ENCODE results near the gene SLC7A6OS. TPM values are rescaled to one million over a fixed set of nuclear protein-coding genes. Genes with fewer than 3 reads are reported as not detected.

The SLC7A6OS gene
- total and polyA plus RNA-seq, 2 experiments from 2014 or later = 8.8 to 18.9 TPM

DNA sequence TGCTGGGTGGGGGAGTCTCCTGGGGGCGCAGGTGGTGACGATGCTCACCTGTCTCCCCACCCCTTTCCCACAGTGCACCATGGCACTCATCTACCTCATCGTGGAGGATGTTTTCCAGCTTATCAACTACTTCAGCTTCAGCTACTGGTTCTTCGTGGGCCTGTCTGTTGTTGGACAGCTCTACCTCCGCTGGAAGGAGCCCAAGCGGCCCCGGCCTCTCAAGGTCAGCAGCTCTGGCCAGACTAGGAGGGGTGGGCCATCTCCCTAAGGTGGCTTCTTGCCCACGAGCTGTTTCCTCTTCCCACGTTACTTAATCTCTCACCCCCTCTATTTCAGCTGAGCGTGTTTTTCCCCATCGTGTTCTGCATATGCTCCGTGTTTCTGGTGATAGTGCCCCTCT, 14.5 kb downstream of the SLC7A6OS start:
- DNase-seq (ENCODE audit: low spot score) = no peak
- Histone ChIP-seq H3K36me3 (replicated peaks; ENCODE audit: insufficient read depth, low read depth) (no peaks in the 10 kb centered on the region), H3K27ac (no peak overlapping the region), H4K20me1 (ENCODE audit: insufficient read depth, poor library complexity, severe bottlenecking) (no peaks in the 10 kb centered on the region), H3K9me3 (ENCODE audit: low read depth) (no peaks in the 10 kb centered on the region), H3K4me3 (no peak overlapping the region), H3K4me2 (no peak overlapping the region), H3K79me2 (no peaks in the 10 kb centered on the region), H3K4me1 (ENCODE audit: insufficient read depth) (peaks cover 30% of the 10 kb centered on the region), H3K9me2 (replicated peaks; ENCODE audit: insufficient read depth) (no peaks in the 10 kb centered on the region), H3K27me3 (no peaks in the 10 kb centered on the region), H2AFZ (no peak overlapping the region)
- no peak for TF ChIP-seq EZH2 (IDR thresholded peaks at IDR 0.05; ENCODE audit: borderline replicate concordance)
- no peak for TF ChIP-seq EZH2phosphoT487 (IDR thresholded peaks at IDR 0.05; ENCODE audit: low read depth, severe bottlenecking, unreplicated experiment)
- TF ChIP-seq, protein P1, sequence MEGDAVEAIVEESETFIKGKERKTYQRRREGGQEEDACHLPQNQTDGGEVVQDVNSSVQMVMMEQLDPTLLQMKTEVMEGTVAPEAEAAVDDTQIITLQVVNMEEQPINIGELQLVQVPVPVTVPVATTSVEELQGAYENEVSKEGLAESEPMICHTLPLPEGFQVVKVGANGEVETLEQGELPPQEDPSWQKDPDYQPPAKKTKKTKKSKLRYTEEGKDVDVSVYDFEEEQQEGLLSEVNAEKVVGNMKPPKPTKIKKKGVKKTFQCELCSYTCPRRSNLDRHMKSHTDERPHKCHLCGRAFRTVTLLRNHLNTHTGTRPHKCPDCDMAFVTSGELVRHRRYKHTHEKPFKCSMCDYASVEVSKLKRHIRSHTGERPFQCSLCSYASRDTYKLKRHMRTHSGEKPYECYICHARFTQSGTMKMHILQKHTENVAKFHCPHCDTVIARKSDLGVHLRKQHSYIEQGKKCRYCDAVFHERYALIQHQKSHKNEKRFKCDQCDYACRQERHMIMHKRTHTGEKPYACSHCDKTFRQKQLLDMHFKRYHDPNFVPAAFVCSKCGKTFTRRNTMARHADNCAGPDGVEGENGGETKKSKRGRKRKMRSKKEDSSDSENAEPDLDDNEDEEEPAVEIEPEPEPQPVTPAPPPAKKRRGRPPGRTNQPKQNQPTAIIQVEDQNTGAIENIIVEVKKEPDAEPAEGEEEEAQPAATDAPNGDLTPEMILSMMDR (IDR thresholded peaks at IDR 0.05; ENCODE audit: poor library complexity) = no peak
- WGBS (ENCODE audit: low lambda C conversion rate, missing lambda C conversion rate) = 89% methylated on average over 12 of the region's 12 CpGs

DNA sequence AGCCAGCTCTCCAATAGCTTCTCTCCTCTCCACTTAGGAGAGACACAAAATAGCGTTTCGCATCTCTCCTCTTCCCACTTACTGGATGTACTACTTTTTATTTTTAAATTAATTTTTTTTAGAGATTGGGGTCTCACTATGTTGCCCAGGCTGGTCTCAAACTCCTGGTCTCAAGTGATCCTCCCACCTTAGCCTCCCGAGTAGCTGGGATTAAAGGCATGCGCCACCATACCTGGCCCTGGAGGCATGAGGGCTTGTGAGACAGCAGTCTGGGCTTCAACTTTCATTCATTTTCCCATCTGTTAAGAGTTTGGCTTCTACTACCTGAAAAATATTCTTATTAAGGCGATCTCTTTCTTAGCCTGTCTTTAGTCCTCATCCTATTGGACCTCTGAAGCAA, 18.3 kb downstream of the SLC7A6OS start:
- Histone ChIP-seq H3K4me3 (no peak overlapping the region), H4K20me1 (ENCODE audit: insufficient read depth, poor library complexity, severe bottlenecking) (no peaks in the 10 kb centered on the region), H3K4me2 (no peak overlapping the region), H3K27me3 (no peaks in the 10 kb centered on the region), H3K9me3 (ENCODE audit: low read depth) (no peaks in the 10 kb centered on the region), H3K79me2 (no peaks in the 10 kb centered on the region), H2AFZ (no peak overlapping the region), H3K27ac (no peak overlapping the region), H3K36me3 (replicated peaks; ENCODE audit: insufficient read depth, low read depth) (no peaks in the 10 kb centered on the region), H3K9me2 (replicated peaks; ENCODE audit: insufficient read depth) (no peaks in the 10 kb centered on the region), H3K4me1 (ENCODE audit: insufficient read depth) (no peaks in the 10 kb centered on the region)
- WGBS (ENCODE audit: low lambda C conversion rate, missing lambda C conversion rate) = 98% methylated on average over 5 of the region's 5 CpGs
- DNase-seq (ENCODE audit: low spot score) = no peak
- TF ChIP-seq, protein P1 (IDR thresholded peaks at IDR 0.05; ENCODE audit: poor library complexity) = no peak
- TF ChIP-seq EZH2phosphoT487 (IDR thresholded peaks at IDR 0.05; ENCODE audit: low read depth, severe bottlenecking, unreplicated experiment) (no peak), EZH2 (IDR thresholded peaks at IDR 0.05; ENCODE audit: borderline replicate concordance) (no peak)

DNA sequence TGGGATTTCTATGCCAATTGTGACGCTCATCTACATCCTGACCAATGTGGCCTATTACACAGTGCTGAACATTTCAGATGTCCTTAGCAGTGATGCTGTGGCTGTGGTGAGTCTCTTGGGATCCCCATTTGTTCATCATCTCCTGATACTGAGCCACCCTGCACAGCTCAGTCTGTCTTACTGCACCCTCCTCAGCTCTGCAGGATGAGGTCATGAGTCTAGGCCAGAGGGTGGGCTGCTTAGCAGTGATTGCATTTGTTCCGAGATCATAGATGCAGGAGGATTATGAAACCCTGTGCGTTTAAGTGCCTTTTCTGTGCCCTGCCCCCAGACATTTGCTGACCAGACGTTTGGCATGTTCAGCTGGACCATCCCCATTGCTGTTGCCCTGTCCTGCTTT, 19.5 kb downstream of the SLC7A6OS start:
- Histone ChIP-seq H3K9me2 (replicated peaks; ENCODE audit: insufficient read depth) (no peaks in the 10 kb centered on the region), H3K79me2 (peaks cover 5% of the 10 kb centered on the region), H2AFZ (no peak overlapping the region), H3K36me3 (replicated peaks; ENCODE audit: insufficient read depth, low read depth) (no peaks in the 10 kb centered on the region), H3K4me3 (no peak overlapping the region), H3K27me3 (no peaks in the 10 kb centered on the region), H3K4me2 (no peak overlapping the region), H4K20me1 (ENCODE audit: insufficient read depth, poor library complexity, severe bottlenecking) (no peaks in the 10 kb centered on the region), H3K9me3 (ENCODE audit: low read depth) (no peaks in the 10 kb centered on the region), H3K4me1 (ENCODE audit: insufficient read depth) (no peaks in the 10 kb centered on the region), H3K27ac (no peak overlapping the region)
- no peak for TF ChIP-seq EZH2 (IDR thresholded peaks at IDR 0.05; ENCODE audit: borderline replicate concordance)
- WGBS (ENCODE audit: low lambda C conversion rate, missing lambda C conversion rate) = 84% methylated on average over 4 of the region's 4 CpGs
- DNase-seq (ENCODE audit: low spot score) = no peak

DNA sequence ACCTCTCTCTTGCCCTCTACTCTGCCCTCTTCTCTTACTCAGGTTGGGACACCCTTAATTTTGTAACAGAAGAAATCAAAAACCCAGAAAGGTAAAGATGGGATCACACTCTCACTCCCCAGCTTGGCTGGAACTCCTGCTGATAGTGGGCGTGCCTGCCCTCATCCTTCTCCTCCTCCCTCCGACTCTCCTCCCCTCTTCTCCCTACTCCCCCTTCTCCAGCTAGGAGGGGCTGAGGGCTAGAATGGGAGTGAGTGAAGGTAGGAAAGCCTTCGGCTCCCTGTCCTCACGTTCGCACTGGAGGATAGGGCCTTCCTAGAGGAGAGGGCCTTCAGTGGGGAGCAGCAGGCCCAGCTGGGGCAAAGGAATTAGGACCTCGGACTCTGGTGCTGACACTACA, 20.3 kb downstream of the SLC7A6OS start:
- H3K9me2 ChIP-seq (replicated peaks; ENCODE audit: insufficient read depth) = no peaks in the 10 kb centered on the region
- H4K20me1 ChIP-seq (ENCODE audit: insufficient read depth, poor library complexity, severe bottlenecking) = no peaks in the 10 kb centered on the region
- no peak for TF ChIP-seq EZH2phosphoT487 (IDR thresholded peaks at IDR 0.05; ENCODE audit: low read depth, severe bottlenecking, unreplicated experiment)
- TF ChIP-seq EZH2 (IDR thresholded peaks at IDR 0.05; ENCODE audit: borderline replicate concordance) = no peak
- TF ChIP-seq, protein P1 (IDR thresholded peaks at IDR 0.05; ENCODE audit: poor library complexity) = no peak
- no peaks in the 10 kb centered on the region for H3K4me1 ChIP-seq (ENCODE audit: insufficient read depth)
- no peak overlapping the region for H2AFZ ChIP-seq
- no peaks in the 10 kb centered on the region for H3K9me3 ChIP-seq (ENCODE audit: low read depth)
- WGBS (ENCODE audit: low lambda C conversion rate, missing lambda C conversion rate) = 78% methylated on average over 6 of the region's 6 CpGs
- H3K27me3 ChIP-seq = no peaks in the 10 kb centered on the region
- DNase-seq (ENCODE audit: low spot score) = no peak
- H3K36me3 ChIP-seq (replicated peaks; ENCODE audit: insufficient read depth, low read depth) = no peaks in the 10 kb centered on the region
- no peak overlapping the region for H3K4me2 ChIP-seq
- no peak overlapping the region for H3K4me3 ChIP-seq
- H3K27ac ChIP-seq = no peak overlapping the region
- H3K79me2 ChIP-seq = peaks cover 8% of the 10 kb centered on the region
